ENCODE measurements around the gene BPGM. TPM values are rescaled to one million over a fixed set of nuclear protein-coding genes. Genes with fewer than 3 reads are reported as not detected.

Gene BPGM
- total RNA-seq, 1 experiment from 2014 or later, result 18.5 TPM

- Histone ChIP-seq H3K27ac (no peak overlapping the region), H3K4me1 (replicated peaks; ENCODE audit: insufficient read depth) (no peaks in the 10 kb centered on the region; the same call in 1 of the 2 replicates), H3K27me3 (ENCODE audit: insufficient read depth, low read depth) (no peaks in the 10 kb centered on the region), H2AFZ (no peak overlapping the region), H3K79me2 (ENCODE audit: low read depth) (no peaks in the 10 kb centered on the region), H3K4me2 (no peak overlapping the region), H3K36me3 (ENCODE audit: low read depth) (no peaks in the 10 kb centered on the region), H3F3A (ENCODE audit: insufficient read depth, low read depth) (no peaks in the 10 kb centered on the region), H3K9me2 (ENCODE audit: insufficient read depth) (no peaks in the 10 kb centered on the region), H4K20me1 (ENCODE audit: insufficient read depth) (no peaks in the 10 kb centered on the region), H3K4me3 (no peak overlapping the region), H3K9me3 (ENCODE audit: insufficient read depth, low read depth) (no peaks in the 10 kb centered on the region)
- no peak for DNase-seq
- ChIA-PET POLR2A (ENCODE audit: unreplicated experiment) (interaction anchor here (0.5 kb wide), 2 partner anchors 20 to 238 kb away, joined by 3 to 4 read pairs; no protein-coding TSS in a partner anchor), CTCF (no interaction called here)
- BruUV-seq (replicated peaks), result no TSS peak
- intact Hi-C loops (cut with micrococcal nuclease; ENCODE audit: unreplicated experiment), result loop anchor here (5.0 kb wide), 2 partner anchors 187 to 237 kb away; no protein-coding TSS in a partner anchor
- TF ChIP-seq EZH2 (IDR thresholded peaks at IDR 0.05; ENCODE audit: low read depth), result no peak
- TF ChIP-seq CTCF (conservative IDR thresholded peaks at IDR 0.05), result no peak
Measured at GRCh38 chr7:134705716-134706115, 59.1 kb downstream of the BPGM start.

- DNase-seq, result peak; percentile 43 to 51
- H3K36me3 ChIP-seq (ENCODE audit: low read depth), result no peaks in the 10 kb centered on the region
- no peak overlapping the region for H3K4me2 ChIP-seq
- TF ChIP-seq EZH2 (IDR thresholded peaks at IDR 0.05; ENCODE audit: low read depth), result no peak
- no peak for TF ChIP-seq CTCF (conservative IDR thresholded peaks at IDR 0.05)
- no peak overlapping the region for H3K27ac ChIP-seq
- BruUV-seq (replicated peaks), result no TSS peak
- no peak overlapping the region for H3K4me3 ChIP-seq
- no peaks in the 10 kb centered on the region for H3K9me2 ChIP-seq (ENCODE audit: insufficient read depth)
- no peaks in the 10 kb centered on the region for H3K27me3 ChIP-seq (ENCODE audit: insufficient read depth, low read depth)
- no peaks in the 10 kb centered on the region for H3K79me2 ChIP-seq (ENCODE audit: low read depth)
- intact Hi-C loops (cut with micrococcal nuclease; ENCODE audit: unreplicated experiment), result loop anchor here (5.0 kb wide), 2 partner anchors 186 to 236 kb away; no protein-coding TSS in a partner anchor
- ChIA-PET CTCF (interaction anchor here (0.6 kb wide), 1 partner anchor 789 kb away, joined by 5 read pairs; no protein-coding TSS in a partner anchor), POLR2A (ENCODE audit: unreplicated experiment) (interaction anchor here (0.5 kb wide), 2 partner anchors 20 to 237 kb away, joined by 3 to 4 read pairs; no protein-coding TSS in a partner anchor)
- H3K9me3 ChIP-seq (ENCODE audit: insufficient read depth, low read depth), result no peaks in the 10 kb centered on the region
- no peaks in the 10 kb centered on the region for H3F3A ChIP-seq (ENCODE audit: insufficient read depth, low read depth)
- H2AFZ ChIP-seq, result no peak overlapping the region
- H3K4me1 ChIP-seq (replicated peaks; ENCODE audit: insufficient read depth), result no peaks in the 10 kb centered on the region; the same call in 1 of the 2 replicates
- H4K20me1 ChIP-seq (ENCODE audit: insufficient read depth), result no peaks in the 10 kb centered on the region
Measured at GRCh38 chr7:134706468-134706867, 59.8 kb downstream of the BPGM start.

GRCh38 chr7:134707663-134708378 lies 61.2 kb downstream of the BPGM start:
- Histone ChIP-seq H3K36me3 (ENCODE audit: low read depth) (no peaks in the 10 kb centered on the region), H3K9me3 (ENCODE audit: insufficient read depth, low read depth) (no peaks in the 10 kb centered on the region), H3K27me3 (ENCODE audit: insufficient read depth, low read depth) (no peaks in the 10 kb centered on the region), H3K4me3 (no peak overlapping the region), H4K20me1 (ENCODE audit: insufficient read depth) (no peaks in the 10 kb centered on the region), H2AFZ (no peak overlapping the region), H3K9me2 (ENCODE audit: insufficient read depth) (no peaks in the 10 kb centered on the region), H3F3A (ENCODE audit: insufficient read depth, low read depth) (no peaks in the 10 kb centered on the region), H3K4me2 (no peak overlapping the region), H3K27ac (no peak overlapping the region), H3K4me1 (replicated peaks; ENCODE audit: insufficient read depth) (no peaks in the 10 kb centered on the region; the same call in 1 of the 2 replicates), H3K79me2 (ENCODE audit: low read depth) (no peaks in the 10 kb centered on the region)
- no TSS peak for BruUV-seq (replicated peaks)
- POLR2A ChIA-PET (ENCODE audit: unreplicated experiment), result no interaction called here
- intact Hi-C loops (cut with micrococcal nuclease; ENCODE audit: unreplicated experiment), result loop anchor here (5.0 kb wide), 2 partner anchors 184 to 234 kb away; no protein-coding TSS in a partner anchor
- no peak for TF ChIP-seq CTCF (conservative IDR thresholded peaks at IDR 0.05)
- TF ChIP-seq EZH2 (IDR thresholded peaks at IDR 0.05; ENCODE audit: low read depth), result no peak
- DNase-seq, result no peak
- CTCF ChIA-PET, result no interaction called here

Measured in PC-9 (cell line).